ENCODE results near the gene NOS1AP.

DNA sequence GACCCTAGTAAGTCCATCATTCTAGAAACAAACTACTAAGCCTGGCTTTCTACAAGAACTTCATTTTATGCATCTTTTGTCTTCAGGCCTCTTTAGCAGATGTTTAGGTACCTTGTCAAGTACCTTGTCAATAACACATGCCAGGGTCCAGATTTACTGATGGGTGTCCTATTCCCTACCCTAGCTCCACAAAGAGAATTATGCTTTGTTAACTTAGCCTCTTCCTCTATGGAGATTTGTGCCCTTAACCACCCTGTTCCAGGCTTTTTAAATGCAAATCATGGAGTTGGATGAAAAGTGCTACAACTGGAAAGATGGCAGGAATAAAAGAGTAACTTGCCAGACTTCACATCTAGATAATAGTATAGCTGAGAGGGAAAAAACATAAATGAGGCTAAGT lies 264.5 kb downstream of the NOS1AP start:
- TF ChIP-seq, protein P1, sequence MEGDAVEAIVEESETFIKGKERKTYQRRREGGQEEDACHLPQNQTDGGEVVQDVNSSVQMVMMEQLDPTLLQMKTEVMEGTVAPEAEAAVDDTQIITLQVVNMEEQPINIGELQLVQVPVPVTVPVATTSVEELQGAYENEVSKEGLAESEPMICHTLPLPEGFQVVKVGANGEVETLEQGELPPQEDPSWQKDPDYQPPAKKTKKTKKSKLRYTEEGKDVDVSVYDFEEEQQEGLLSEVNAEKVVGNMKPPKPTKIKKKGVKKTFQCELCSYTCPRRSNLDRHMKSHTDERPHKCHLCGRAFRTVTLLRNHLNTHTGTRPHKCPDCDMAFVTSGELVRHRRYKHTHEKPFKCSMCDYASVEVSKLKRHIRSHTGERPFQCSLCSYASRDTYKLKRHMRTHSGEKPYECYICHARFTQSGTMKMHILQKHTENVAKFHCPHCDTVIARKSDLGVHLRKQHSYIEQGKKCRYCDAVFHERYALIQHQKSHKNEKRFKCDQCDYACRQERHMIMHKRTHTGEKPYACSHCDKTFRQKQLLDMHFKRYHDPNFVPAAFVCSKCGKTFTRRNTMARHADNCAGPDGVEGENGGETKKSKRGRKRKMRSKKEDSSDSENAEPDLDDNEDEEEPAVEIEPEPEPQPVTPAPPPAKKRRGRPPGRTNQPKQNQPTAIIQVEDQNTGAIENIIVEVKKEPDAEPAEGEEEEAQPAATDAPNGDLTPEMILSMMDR (IDR thresholded peaks at IDR 0.05; ENCODE audit: extremely low read depth in 1 of 2, insufficient read depth in 1 of 2, low read depth in 1 of 2, low read length in 2 of 2) = no peak
- TF ChIP-seq POLR2A (IDR thresholded peaks at IDR 0.05; ENCODE audit: low read depth, low read length) (no peak), EZH2 (IDR thresholded peaks at IDR 0.05; ENCODE audit: borderline replicate concordance, low read depth, low read length, severe bottlenecking) (no peak)
